GM21717 (cell line): ENCODE data around the gene CCDC63.

ENCODE experiments used
- ATAC-seq: cut with Tn5 transposase; IDR thresholded peaks from one replicate; pipeline ENCODE4 v1.9.1; 2021; ENCODE audit warnings: mild to moderate bottlenecking, moderate library complexity; ENCODE audit not compliant: unreplicated experiment

CCDC63 gene

GRCh38 chr12:110846615-110847566 is at the start of gene CCDC63:
Gene CCDC63 (plus strand): TSS chr12:110846987. CDS start chr12:110852955, 5,968 bp downstream.
- no peak for ATAC-seq

GRCh38 chr12:110798461-110798860 is 48.3 kb upstream of the CCDC63 start:
- ATAC-seq: no peak

GRCh38 chr12:110802489-110802888 is 44.3 kb upstream of the CCDC63 start:
- ATAC-seq: no peak

GRCh38 chr12:110804406-110804805 is 42.4 kb upstream of the CCDC63 start:
- no peak for ATAC-seq

- ATAC-seq: no peak
Measured at GRCh38 chr12:110807640-110808039, 39.1 kb upstream of the CCDC63 start.

GRCh38 chr12:110809149-110809548 is 37.6 kb upstream of the CCDC63 start:
- ATAC-seq: no peak

- no peak for ATAC-seq
Measured at GRCh38 chr12:110811972-110812371, 34.8 kb upstream of the CCDC63 start.

- no peak for ATAC-seq
Measured at GRCh38 chr12:110813285-110813684, 33.5 kb upstream of the CCDC63 start.

- ATAC-seq: no peak
Measured at GRCh38 chr12:110813756-110814155, 33.0 kb upstream of the CCDC63 start.

- no peak for ATAC-seq
Measured at GRCh38 chr12:110816248-110816647, 30.5 kb upstream of the CCDC63 start.

GRCh38 chr12:110816779-110817178 is 30.0 kb upstream of the CCDC63 start:
- ATAC-seq: no peak

- ATAC-seq: no peak
Measured at GRCh38 chr12:110818511-110818910, 28.3 kb upstream of the CCDC63 start.

GRCh38 chr12:110819150-110819549 is 27.6 kb upstream of the CCDC63 start:
- no peak for ATAC-seq

- ATAC-seq: no peak
Measured at GRCh38 chr12:110819646-110820045, 27.1 kb upstream of the CCDC63 start.

GRCh38 chr12:110821917-110822316 is 24.9 kb upstream of the CCDC63 start:
- ATAC-seq: no peak

- no peak for ATAC-seq
Measured at GRCh38 chr12:110822821-110823415, 23.9 kb upstream of the CCDC63 start.

GRCh38 chr12:110824342-110824741 is 22.4 kb upstream of the CCDC63 start:
- ATAC-seq: no peak

- ATAC-seq: no peak
Measured at GRCh38 chr12:110825530-110825929, 21.3 kb upstream of the CCDC63 start.

GRCh38 chr12:110826592-110827200 is 20.1 kb upstream of the CCDC63 start:
- no peak for ATAC-seq

- no peak for ATAC-seq
Measured at GRCh38 chr12:110829308-110829707, 17.5 kb upstream of the CCDC63 start.

GRCh38 chr12:110836291-110836690 is 10.5 kb upstream of the CCDC63 start:
- no peak for ATAC-seq

GRCh38 chr12:110841007-110841406 is 5.8 kb upstream of the CCDC63 start:
- no peak for ATAC-seq
